Epidermal melanocyte (primary cell): ENCODE data around the gene TMEM135.

Source experiments
- DNase-seq: peaks from one replicate; pipeline ENCODE4 v3.0.0; 2011; ENCODE audit warnings: low spot score; ENCODE audit not compliant: insufficient read length

The TMEM135 gene

GRCh38 chr11:87347854-87348253 lies 310.1 kb downstream of the TMEM135 start:
- no peak for DNase-seq

- no peak for DNase-seq
These were observed 313.9 kb downstream of the TMEM135 start for GRCh38 chr11:87351676-87352075.

GRCh38 chr11:87352759-87353707 lies 315.3 kb downstream of the TMEM135 start:
- DNase-seq = peak; percentile 76

GRCh38 chr11:87353771-87354345 lies 316.1 kb downstream of the TMEM135 start:
- no peak for DNase-seq

GRCh38 chr11:87355596-87355995 lies 317.9 kb downstream of the TMEM135 start:
- no peak for DNase-seq

GRCh38 chr11:87356428-87356827 lies 318.7 kb downstream of the TMEM135 start:
- no peak for DNase-seq

- no peak for DNase-seq
These were observed 320.7 kb downstream of the TMEM135 start for GRCh38 chr11:87358461-87358860.

- DNase-seq = no peak
These were observed 321.7 kb downstream of the TMEM135 start for GRCh38 chr11:87359401-87359800.

GRCh38 chr11:87361891-87362290 lies 324.2 kb downstream of the TMEM135 start:
- DNase-seq = no peak

GRCh38 chr11:87366346-87366745 lies 328.6 kb downstream of the TMEM135 start:
- no peak for DNase-seq

GRCh38 chr11:87366763-87367405 lies 329.1 kb downstream of the TMEM135 start:
- no peak for DNase-seq

GRCh38 chr11:87368151-87368550 lies 330.4 kb downstream of the TMEM135 start:
- DNase-seq = no peak

GRCh38 chr11:87368858-87369480 lies 331.2 kb downstream of the TMEM135 start:
- no peak for DNase-seq

- no peak for DNase-seq
These were observed 332.2 kb downstream of the TMEM135 start for GRCh38 chr11:87369888-87370287.

- no peak for DNase-seq
These were observed 334.3 kb downstream of the TMEM135 start for GRCh38 chr11:87372065-87372464.
